Glutamatergic neuron (in vitro differentiated cells): ENCODE measurements around the gene POU2F1. TPM values are rescaled to one million over a fixed set of nuclear protein-coding genes. Genes with fewer than 3 reads are reported as not detected.

Experiments
- total RNA-seq: library from RNA; stranded (reverse); fragmentation: NEBNext Ultra II Directional; extraction: Animal tissue kit (Norgen Biotek cat#: 25700); gene quantifications from one replicate; pipeline ENCODE4 v1.2.1, GENCODE V29; 2021; ENCODE audit not compliant: unreplicated experiment

POU2F1 gene
- total RNA-seq, 1 donor from 2014 or later, result 37.7 TPM

Other genes with a start within 250 kb of the POU2F1 start
- 0.56 TPM for gene ILDR2, start 245.3 kb upstream of the POU2F1 start, total RNA-seq
- gene MAEL, start 231.6 kb upstream of the POU2F1 start, total RNA-seq, result not detected
- gene GPA33, start 130.5 kb upstream of the POU2F1 start, total RNA-seq, result not detected
- gene STYXL2, start 126.8 kb upstream of the POU2F1 start, total RNA-seq, result 0.27 TPM